GM18499 (cell line): ENCODE results near the gene DUSP19.
A peak's percentile ranks its signal among the peaks of the same experiment; 100 is the strongest.

Source experiments
- ATAC-seq: cut with Tn5 transposase; IDR thresholded peaks from one replicate; pipeline ENCODE4 v1.9.1; 2021; ENCODE audit warnings: moderate number of reproducible peaks; ENCODE audit not compliant: insufficient read depth, unreplicated experiment

The DUSP19 gene

DNA sequence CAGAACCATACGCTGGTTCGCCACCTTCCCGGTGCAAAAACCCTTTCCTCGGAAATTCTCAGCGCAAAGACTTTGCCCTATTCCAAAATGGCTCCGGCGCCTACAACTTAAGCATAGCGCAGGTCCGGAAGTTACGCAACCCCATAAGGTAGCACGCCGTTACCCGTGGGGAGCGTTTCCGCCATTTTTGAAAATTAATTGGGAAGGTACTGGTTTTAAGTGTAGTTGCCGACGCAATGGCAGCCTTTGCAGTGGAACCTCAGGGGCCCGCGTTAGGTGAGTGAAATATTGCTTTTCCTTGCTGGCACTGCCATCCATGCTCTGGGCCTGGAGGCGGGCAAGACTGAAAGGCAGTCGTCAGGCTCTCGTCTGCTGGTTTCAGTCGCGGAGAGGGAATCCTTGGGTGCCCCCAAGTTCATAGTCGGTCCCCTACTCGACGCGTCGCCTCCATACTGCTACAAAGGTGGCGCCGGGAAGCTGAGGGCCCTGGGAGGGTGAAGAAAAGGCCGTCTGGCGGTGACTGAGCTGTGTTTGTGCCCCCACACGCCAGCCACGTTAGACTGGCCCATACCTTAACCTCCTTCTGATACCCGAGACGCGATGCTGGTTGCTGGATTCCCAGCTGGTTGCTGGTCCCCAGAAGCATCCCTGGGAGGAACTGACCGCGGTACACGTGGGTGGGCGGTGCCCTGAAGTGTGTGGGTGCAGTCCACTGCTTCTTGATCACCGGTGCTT, 45.8 kb downstream of the DUSP19 start, which contains the start of gene NUP35:
Gene NUP35, plus strand, starts transcription at position 222 of the 735 bp plus-strand sequence. Its CDS starts 15 bp downstream, at position 237.
- peak; percentile 73 for ATAC-seq

DNA sequence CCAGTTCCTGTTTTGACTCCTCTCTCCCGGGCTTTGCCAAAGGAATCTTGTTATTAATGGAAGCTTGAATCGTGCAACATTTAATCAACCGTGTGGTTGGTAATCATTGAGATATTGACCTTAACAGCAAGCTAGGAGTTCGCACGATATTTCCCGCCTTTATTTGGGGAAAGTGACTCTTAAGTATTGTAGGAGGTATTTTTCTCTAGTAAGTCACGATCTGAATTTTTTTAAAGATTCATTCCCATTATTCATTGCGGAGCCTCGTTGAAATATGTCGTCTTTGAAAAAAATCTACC, 46.4 kb downstream of the DUSP19 start:
- ATAC-seq, result no peak

DNA sequence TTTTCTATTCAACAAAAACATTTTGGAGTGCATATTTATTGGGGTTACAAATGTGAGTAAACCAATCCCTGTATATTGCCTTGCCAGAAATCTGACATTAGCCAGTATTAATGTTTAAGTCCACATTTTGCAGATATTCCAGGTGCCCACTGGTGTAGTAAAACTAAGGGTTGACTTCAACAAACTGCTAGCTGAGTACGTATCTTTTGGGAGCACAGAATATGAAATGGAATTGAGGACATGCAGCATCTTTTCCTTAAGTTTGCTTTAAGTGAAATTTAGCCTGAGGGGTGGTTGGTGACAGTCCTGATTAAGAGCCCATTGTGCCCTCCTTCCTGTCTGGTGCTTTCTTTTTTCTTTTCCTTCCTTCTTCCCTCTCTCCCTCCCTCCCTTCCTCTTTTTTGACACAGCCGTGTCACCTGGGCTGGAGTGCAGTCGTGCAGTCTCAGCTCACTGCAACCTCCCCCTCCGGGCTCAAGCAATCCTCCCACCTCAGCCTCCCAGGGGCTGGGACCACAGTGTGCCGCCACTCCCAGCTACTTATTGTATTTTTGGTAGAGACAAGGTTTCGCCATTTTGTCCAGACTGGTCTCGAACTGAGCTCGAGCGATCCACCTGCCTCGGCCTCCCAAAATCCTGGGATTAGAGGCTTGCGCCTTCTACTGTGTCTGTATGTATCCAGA, 47.3 kb downstream of the DUSP19 start:
- ATAC-seq, result no peak

DNA sequence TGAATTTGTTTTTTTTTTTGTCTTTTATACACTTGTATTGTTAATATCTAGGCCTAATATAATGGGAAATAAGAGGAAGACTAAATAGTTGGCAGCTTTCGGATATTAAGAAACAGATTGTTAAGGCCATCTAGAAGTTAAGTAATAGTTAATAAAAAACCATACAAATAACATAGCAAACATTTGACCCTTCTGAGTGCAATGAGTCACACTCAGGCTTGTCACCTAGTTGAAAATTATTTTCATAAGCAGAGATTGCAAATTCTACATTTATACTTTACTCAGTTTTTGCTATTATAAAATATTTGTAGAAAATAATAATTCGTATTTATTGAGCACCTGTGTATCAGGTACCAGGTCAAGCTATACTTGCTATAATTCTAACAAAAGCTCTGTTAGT, 48.1 kb downstream of the DUSP19 start:
- no peak for ATAC-seq

DNA sequence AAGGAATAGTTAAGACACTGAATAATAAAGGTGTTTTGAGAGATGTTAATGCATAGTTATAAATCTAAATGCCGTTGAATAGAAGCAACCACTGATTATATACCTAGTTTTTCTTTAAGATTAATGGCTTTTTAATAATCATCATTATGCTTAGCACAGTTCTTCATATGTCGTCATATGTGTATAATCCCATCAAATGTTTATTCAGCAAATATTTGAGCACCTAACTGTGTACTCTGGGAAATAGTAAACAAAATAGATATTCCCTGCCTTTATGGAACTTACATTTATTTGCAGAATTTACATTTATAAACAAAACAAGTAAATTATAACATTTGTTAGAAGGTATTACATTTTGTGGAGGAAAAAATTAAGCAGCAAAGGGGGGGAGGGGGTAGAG, 55.5 kb downstream of the DUSP19 start:
- no peak for ATAC-seq

DNA sequence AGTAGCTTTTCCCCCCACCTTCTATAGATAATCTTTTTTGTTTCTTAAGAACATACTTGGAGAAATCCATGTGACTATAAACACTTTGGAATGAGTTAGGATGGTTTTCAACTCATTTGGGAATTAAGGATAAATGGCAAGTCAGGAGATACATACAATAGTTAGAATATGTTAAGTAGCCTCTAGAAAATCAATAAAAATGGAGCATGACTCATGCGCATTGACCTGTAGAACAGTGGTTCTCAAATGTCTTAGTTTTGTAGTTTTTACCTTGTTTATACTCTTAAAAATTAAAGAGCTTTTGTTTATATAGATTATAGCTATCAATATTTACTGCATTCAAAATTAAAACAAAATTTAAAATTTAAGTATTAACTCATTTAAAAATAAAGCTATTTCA, 70.4 kb downstream of the DUSP19 start:
- no peak for ATAC-seq

DNA sequence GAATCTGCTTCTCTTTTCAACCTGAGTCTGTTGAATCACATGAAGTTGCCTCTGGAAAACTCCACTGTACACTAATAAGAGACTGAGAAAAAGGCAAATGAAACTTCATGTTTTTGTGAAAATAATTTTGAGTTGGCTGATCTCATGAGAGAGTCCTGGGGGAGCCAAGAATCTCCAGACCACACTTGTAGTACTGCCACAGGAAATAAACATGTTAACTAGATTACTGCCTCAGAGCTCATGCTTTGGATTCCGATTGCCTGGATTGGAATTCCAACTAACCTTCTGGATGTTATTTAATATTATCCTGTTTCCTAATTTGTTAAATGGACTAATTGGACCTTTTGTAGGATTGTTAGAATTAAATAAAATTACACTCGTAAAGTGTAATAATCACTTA, 70.9 kb downstream of the DUSP19 start:
- ATAC-seq, result no peak
